K562 (cell line): ENCODE data around the gene CITED2. TPM values are rescaled to one million over a fixed set of nuclear protein-coding genes. Genes with fewer than 3 reads are reported as not detected.
A peak's percentile ranks its signal among the peaks of the same experiment; 100 is the strongest.

Experiments used
- ATAC-seq: fragments of 200-7000 bp; cut with Tn5 transposase; 3 replicates; pipeline ENCODE4 v1.9.1; 2020; ENCODE audit warnings: moderate library complexity
- BruUV-seq: library from RNA; stranded (reverse); fragments of 400-500 nt; replicated peaks from 2 replicates; lab custom pipeline; 2021; lab: Mats Ljungman, UMichigan
- CTCF ChIA-PET: fragments of 300-600 bp; formaldehyde crosslinking; extraction: SDS; loops from one replicate; lab custom pipeline; 2021; ENCODE audit warnings: low intra/inter-chr PET ratio; lab: Yijun Ruan, JAX
- POLR2A ChIA-PET: fragments of 300-600, 350-650 bp; sonication (Branson Sonifier 250); formaldehyde crosslinking; extraction: SDS; loops from one replicate; lab custom pipeline; 2021; ENCODE audit warnings: antibody characterized with exemption, inconsistent platforms; lab: Yijun Ruan, JAX
- DNase-seq, 4 experiments: peaks; one replicate each; pipeline versions ENCODE4 v3.0.0 to v3.0.0-alpha.2; 2011 to 2018; ENCODE audit warnings: low spot score in 3 of 4, mixed read lengths in 3 of 4; ENCODE audit errors: extremely low read depth in 1 of 4
- FAIRE-seq: peaks from 2 replicates; lab custom pipeline; 2011; peaks lifted over from hg19 to GRCh38; lab: Jason Lieb, UNC
- H2AFZ ChIP-seq: 2 replicates; pipeline ENCODE4 v1.6.0; 2011; ENCODE audit warnings: low read depth, low read length, control low read depth, inconsistent platforms
- H3K27ac ChIP-seq: fragments of 200-600 bp; 3 replicates; pipeline ENCODE4 v1.8.0; 2011; ENCODE audit warnings: low read depth, mild to moderate bottlenecking, control low read depth, inconsistent platforms, low read length, moderate library complexity, mixed read lengths; ENCODE audit errors: extremely low read depth
- H3K27me3 ChIP-seq, 2 experiments: fragments of 300-600 bp in 1 of 2; 2 replicates in 1 of 2; 3 replicates in 1 of 2; pipeline versions ENCODE4 v1.6.0 to v1.8.0; 2011; ENCODE audit warnings: inconsistent platforms in 2 of 2, low read length in 2 of 2, mild to moderate bottlenecking in 1 of 2, mixed read lengths in 1 of 2, moderate library complexity in 1 of 2; ENCODE audit not compliant: control insufficient read depth in 2 of 2, insufficient read depth in 2 of 2
- H3K36me3 ChIP-seq: fragments of 300-600 bp; 3 replicates; pipeline ENCODE4 v1.8.0; 2011; ENCODE audit warnings: mild to moderate bottlenecking, low read length, inconsistent platforms; ENCODE audit not compliant: control insufficient read depth, insufficient read depth
- H3K4me1 ChIP-seq, 2 experiments: fragments of 200-600 bp in 1 of 2; replicated peaks in 1 of 2; 2 replicates in 1 of 2; 3 replicates in 1 of 2; pipeline versions ENCODE4 v1.5.1 to v1.8.0; 2011; ENCODE audit warnings: inconsistent platforms in 2 of 2, low read length in 2 of 2, mild to moderate bottlenecking in 1 of 2, mixed read lengths in 1 of 2, moderate library complexity in 1 of 2; ENCODE audit not compliant: control insufficient read depth in 2 of 2, insufficient read depth in 2 of 2
- H3K4me2 ChIP-seq: 2 replicates; pipeline ENCODE4 v1.6.1; 2011; ENCODE audit warnings: low read length, control low read depth, inconsistent platforms, mixed read lengths; ENCODE audit not compliant: insufficient read depth
- H3K4me3 ChIP-seq: fragments of 200-600 bp; sonication (generic), shearing (Covaris generic); 2 replicates; pipeline ENCODE4 v1.5.1; 2016; ENCODE audit warnings: control low read depth, inconsistent platforms
- H3K79me2 ChIP-seq: fragments of 200-600 bp; 3 replicates; pipeline ENCODE4 v1.8.0; 2011; ENCODE audit warnings: low read length, inconsistent platforms; ENCODE audit not compliant: control insufficient read depth, insufficient read depth
- H3K9ac ChIP-seq, 2 experiments: 2 replicates each; pipeline versions ENCODE4 v1.6.0 to v1.6.1; 2011; ENCODE audit warnings: low read depth in 2 of 2, low read length in 2 of 2, control low read depth in 1 of 2, inconsistent platforms in 1 of 2, mild to moderate bottlenecking in 1 of 2, mixed read lengths in 1 of 2; ENCODE audit not compliant: insufficient read depth in 1 of 2
- H3K9me1 ChIP-seq: one replicate; pipeline ENCODE4 v1.6.0; 2011; ENCODE audit warnings: inconsistent platforms, mild to moderate bottlenecking, low read length, moderate library complexity; ENCODE audit not compliant: control insufficient read depth, insufficient read depth
- H3K9me3 ChIP-seq: replicated peaks from 2 replicates; pipeline ENCODE4 v1.5.1; 2011; ENCODE audit warnings: low read depth, low read length, inconsistent platforms; ENCODE audit not compliant: control insufficient read depth, insufficient read depth
- H4K20me1 ChIP-seq: replicated peaks from 2 replicates; pipeline ENCODE4 v1.6.1; 2011; ENCODE audit warnings: low read length, inconsistent platforms, mixed read lengths; ENCODE audit not compliant: control insufficient read depth, insufficient read depth
- HINFP ChIP-seq: fragments of 450-650 bp; conservative IDR thresholded peaks from 2 replicates; pipeline ENCODE4 v1.6.1; 2016; ENCODE audit warnings: missing genetic modification characterization, low read depth, mild to moderate bottlenecking, control low read depth, missing compliant biosample characterization
- ID3 ChIP-seq, 2 experiments: fragments of 250-450 bp in 1 of 2; fragments of 450-650 bp in 1 of 2; sonication (Bioruptor Pico) in 1 of 2; IDR thresholded peaks; 2 replicates each; pipeline versions ENCODE4 v1.6.1 to v1.8.0; 2016 to 2021; ENCODE audit warnings: mild to moderate bottlenecking in 2 of 2, moderate library complexity in 2 of 2, missing compliant biosample characterization in 1 of 2, missing genetic modification characterization in 1 of 2
- MBD1 ChIP-seq: fragments of 250-450 bp; sonication (Bioruptor Pico); IDR thresholded peaks from 2 replicates; pipeline ENCODE4 v1.8.0; 2022; ENCODE audit warnings: inconsistent platforms
- RBM14 ChIP-seq: fragments of 200-400 bp; formaldehyde crosslinking; IDR thresholded peaks from 2 replicates; pipeline ENCODE4 v1.6.1; 2018; ENCODE audit warnings: low read depth, mild to moderate bottlenecking, low read length, moderate library complexity, borderline replicate concordance; ENCODE audit not compliant: insufficient read depth
- SPI1 ChIP-seq: IDR thresholded peaks from 2 replicates; pipeline ENCODE4 v1.6.1; 2011; ENCODE audit warnings: low read depth, low read length, control low read depth, borderline replicate concordance
- SRSF3 ChIP-seq: fragments of 200-400 bp; formaldehyde crosslinking; IDR thresholded peaks from 2 replicates; pipeline ENCODE4 v1.6.1; 2016; ENCODE audit warnings: mild to moderate bottlenecking, low read length, moderate library complexity; ENCODE audit not compliant: insufficient read depth
- ZNF444 ChIP-seq: fragments of 250-450 bp; sonication (Bioruptor Pico); IDR thresholded peaks from 2 replicates; pipeline ENCODE4 v1.4.0; 2020; ENCODE audit warnings: mild to moderate bottlenecking, moderate library complexity
- ZNF584 ChIP-seq: fragments of 200-800 bp; sonication (Bioruptor generic); IDR thresholded peaks from 2 replicates; pipeline ENCODE4 v1.6.1; 2016; ENCODE audit warnings: low read depth, mild to moderate bottlenecking, missing genetic modification characterization, missing compliant biosample characterization
- WGBS: fragments of 100-300 bp; shearing (Covaris generic); methylation state at CpG from one replicate; pipeline ENCODE4 v1.1.6; 2016; ENCODE audit warnings: low coverage, mixed read lengths; ENCODE audit not compliant: insufficient coverage; ENCODE audit errors: missing lambda C conversion rate; 5-methylcytosine and 5-hydroxymethylcytosine counted together
- in situ Hi-C: fragments of 300-500 bp; cut with MboI; formaldehyde crosslinking; loops from 4 replicates; pipeline ENCODE4 v1.15.0; 2018; ENCODE audit warnings: inconsistent platforms, mixed read lengths
- intact Hi-C: fragments of 100-400 bp; cut with micrococcal nuclease; formaldehyde crosslinking; loops from 2 replicates; pipeline ENCODE4 v1.14.2; 2022
- polyA plus RNA-seq, 8 experiments: library from polyadenylated mRNA; depleted of rRNA in 4 of 8; stranded (reverse) in 5 of 8; unstranded in 3 of 8; fragments of >200 nt; fragmentation: Nextera tagmentation in 2 of 8; fragmentation: Illumina TruSeq in 1 of 8; extraction: Ambion mirVana in 2 of 8; extraction: Trizol in 1 of 8; gene quantifications; 2 replicates each; pipeline versions ENCODE4 v1.2.1 to v1.2.3, GENCODE V29; 2011 to 2014; ENCODE audit warnings: inconsistent platforms in 1 of 8, missing spikeins in 1 of 8
- total RNA-seq, 7 experiments: library from RNA; depleted of rRNA in 6 of 7; stranded (reverse); fragments of >200 nt in 6 of 7; fragmentation: Illumina TruSeq in 2 of 7; extraction: Trizol in 2 of 7; gene quantifications; 2 replicates each; pipeline versions ENCODE4 v1.2.1 to v1.2.3, GENCODE V29; 2011 to 2021; ENCODE audit warnings: low replicate concordance in 1 of 7

The CITED2 gene
- total and polyA plus RNA-seq, 9 of the 15 experiments (the other 6 are each of a cell fraction or from before 2014, with no cell fraction given), result 0.21 to 86.1 (median 17.5) TPM

- DNase-seq, result no peak
- FAIRE-seq, result no peak
- no TSS peak for BruUV-seq
- Histone ChIP-seq H3K4me3 (no peak overlapping the region), H3K27ac (no peak overlapping the region), H3K9me3 (no peaks in the 10 kb centered on the region), H3K36me3 (no peaks in the 10 kb centered on the region), H2AFZ (peak overlapping the region; percentile 56), H3K4me2 (no peak overlapping the region), H3K27me3 (no peaks in the 10 kb centered on the region), H3K9ac (peak overlapping the region in 1 of 2 experiments; percentile 41; a peak in 1 of 4 replicates), H4K20me1 (no peaks in the 10 kb centered on the region), H3K4me1 (peaks cover 2 to 9% of the 10 kb centered on the region in 2 experiments; a peak in 3 of 5 replicates), H3K9me1 (no peaks in the 10 kb centered on the region), H3K79me2 (no peaks in the 10 kb centered on the region)
- ChIA-PET POLR2A (interaction anchor here (0.6 to 2.1 kb wide), 5 partner anchors 8 to 23 kb away, joined by 3 to 5 read pairs (median 3); partner anchors contain the start of gene CITED2), CTCF (no interaction called here)
- WGBS, result 73% methylated on average over 9 of the region's 9 CpGs
- in situ Hi-C loops, result no loop called here
- peak; percentile 72; the same call in 1 of the 2 replicates for TF ChIP-seq SPI1
- no peak for TF ChIP-seq ID3 (CRISPR knock-in tag; IDR thresholded peaks at IDR 0.05)
- TF ChIP-seq ID3 (tag; IDR thresholded peaks at IDR 0.05), result no peak
- no peak for TF ChIP-seq ZNF444 (CRISPR knock-in tag)
- no peak for ATAC-seq
- intact Hi-C loops, result no loop called here
Measured at GRCh38 chr6:139395891-139396301, 21.4 kb upstream of the CITED2 start.

- WGBS, result 57% methylated on average over 1 of the region's 1 CpG
- Histone ChIP-seq H3K9ac (no peak overlapping the region), H3K4me3 (no peak overlapping the region), H2AFZ (peak overlapping the region; percentile 56), H3K27ac (no peak overlapping the region), H3K27me3 (no peaks in the 10 kb centered on the region), H3K4me2 (no peak overlapping the region), H4K20me1 (no peaks in the 10 kb centered on the region), H3K4me1 (peaks cover 2 to 9% of the 10 kb centered on the region in 2 experiments; a peak in 3 of 5 replicates), H3K36me3 (no peaks in the 10 kb centered on the region), H3K9me1 (no peaks in the 10 kb centered on the region), H3K79me2 (no peaks in the 10 kb centered on the region), H3K9me3 (no peaks in the 10 kb centered on the region)
- CTCF ChIA-PET, result interaction anchor here (0.7 kb wide), 1 partner anchor 505 kb away, joined by 3 read pairs; no protein-coding TSS in a partner anchor
- FAIRE-seq (no peak), DNase-seq (no peak), ATAC-seq (no peak)
- in situ Hi-C loops (no loop called here), intact Hi-C loops (no loop called here)
- BruUV-seq, result no TSS peak
- POLR2A ChIA-PET, result interaction anchor here (0.6 to 2.1 kb wide), 5 partner anchors 9 to 22 kb away, joined by 3 to 5 read pairs (median 3); partner anchors contain the start of gene CITED2
- TF ChIP-seq SRSF3 (no peak), RBM14 (no peak), ZNF584 (CRISPR knock-in tag) (no peak), HINFP (tag) (no peak), MBD1 (no peak)
Measured at GRCh38 chr6:139395371-139395770, 20.9 kb upstream of the CITED2 start.
